ENCODE data around the gene LASP1. TPM values are rescaled to one million over a fixed set of nuclear protein-coding genes. Genes with fewer than 3 reads are reported as not detected.

Gene LASP1
- total RNA-seq, 2 experiments from 2014 or later = 48.6 to 110 TPM

- H3K36me3 ChIP-seq (ENCODE audit: insufficient read depth, low read length) = peaks cover 27% of the 10 kb centered on the region; the same call in 1 of the 2 replicates
- H3K79me2 ChIP-seq (ENCODE audit: insufficient read depth, low read depth, low read length) = peaks cover 59% of the 10 kb centered on the region
- H3K4me3 ChIP-seq (ENCODE audit: low read depth, low read length, poor library complexity, severe bottlenecking) = peak overlapping the region; percentile 98
- peaks cover 16% of the 10 kb centered on the region; the same call in 1 of the 2 replicates for H4K20me1 ChIP-seq (ENCODE audit: insufficient read depth, low read length)
- intact Hi-C loops (cut with micrococcal nuclease; ENCODE audit: unreplicated experiment) = loop anchor here (2.0 to 10.0 kb wide), 2 partner anchors 37 to 63 kb away; no protein-coding TSS in a partner anchor
- no peak overlapping the region for H2AFZ ChIP-seq (ENCODE audit: low read length)
- peak overlapping the region; percentile 91 for H3K27ac ChIP-seq (ENCODE audit: low read depth, low read length, poor library complexity, severe bottlenecking)
- ChIA-PET POLR2A (interaction anchor here (0.6 to 5.5 kb wide), 9 partner anchors 9 to 386 kb away, joined by 3 to 56 read pairs (median 4); partner anchors contain the start of genes LASP1NB and RPL23), CTCF (ENCODE audit: unreplicated experiment) (interaction anchor here (0.5 kb wide), 1 partner anchor 44 kb away, joined by 3 read pairs; no protein-coding TSS in a partner anchor)
- H3K4me2 ChIP-seq (ENCODE audit: low read length) = peak overlapping the region; percentile 95
- BruUV-seq (replicated peaks) = no TSS peak
- no peaks in the 10 kb centered on the region for H3K9me3 ChIP-seq (ENCODE audit: low read length)
- H3K4me1 ChIP-seq (ENCODE audit: insufficient read depth, low read length, poor library complexity, severe bottlenecking) = peaks cover 61% of the 10 kb centered on the region
- peak; percentile 73 for DNase-seq (ENCODE audit: low spot score)
- TF ChIP-seq, protein P1, sequence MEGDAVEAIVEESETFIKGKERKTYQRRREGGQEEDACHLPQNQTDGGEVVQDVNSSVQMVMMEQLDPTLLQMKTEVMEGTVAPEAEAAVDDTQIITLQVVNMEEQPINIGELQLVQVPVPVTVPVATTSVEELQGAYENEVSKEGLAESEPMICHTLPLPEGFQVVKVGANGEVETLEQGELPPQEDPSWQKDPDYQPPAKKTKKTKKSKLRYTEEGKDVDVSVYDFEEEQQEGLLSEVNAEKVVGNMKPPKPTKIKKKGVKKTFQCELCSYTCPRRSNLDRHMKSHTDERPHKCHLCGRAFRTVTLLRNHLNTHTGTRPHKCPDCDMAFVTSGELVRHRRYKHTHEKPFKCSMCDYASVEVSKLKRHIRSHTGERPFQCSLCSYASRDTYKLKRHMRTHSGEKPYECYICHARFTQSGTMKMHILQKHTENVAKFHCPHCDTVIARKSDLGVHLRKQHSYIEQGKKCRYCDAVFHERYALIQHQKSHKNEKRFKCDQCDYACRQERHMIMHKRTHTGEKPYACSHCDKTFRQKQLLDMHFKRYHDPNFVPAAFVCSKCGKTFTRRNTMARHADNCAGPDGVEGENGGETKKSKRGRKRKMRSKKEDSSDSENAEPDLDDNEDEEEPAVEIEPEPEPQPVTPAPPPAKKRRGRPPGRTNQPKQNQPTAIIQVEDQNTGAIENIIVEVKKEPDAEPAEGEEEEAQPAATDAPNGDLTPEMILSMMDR (conservative IDR thresholded peaks at IDR 0.05; ENCODE audit: low read length) = peak; percentile 53
- TF ChIP-seq EZH2phosphoT487 (IDR thresholded peaks at IDR 0.05; ENCODE audit: borderline replicate concordance, low read depth, low read length) = no peak
- no peaks in the 10 kb centered on the region for H3K9me2 ChIP-seq (ENCODE audit: insufficient read depth, low read length)
Observed at GRCh38 chr17:38871247-38872015, 1.6 kb downstream of the LASP1 start.

GRCh38 chr17:38872027-38872511 is 2.2 kb downstream of the LASP1 start:
- POLR2A ChIA-PET = interaction anchor here (0.6 to 5.5 kb wide), 4 partner anchors 9 to 42 kb away, joined by 4 to 56 read pairs (median 4); partner anchors contain the start of gene RPL23
- Histone ChIP-seq H3K9me3 (ENCODE audit: low read length) (no peaks in the 10 kb centered on the region), H4K20me1 (ENCODE audit: insufficient read depth, low read length) (peaks cover 16% of the 10 kb centered on the region; the same call in 1 of the 2 replicates), H2AFZ (ENCODE audit: low read length) (no peak overlapping the region), H3K79me2 (ENCODE audit: insufficient read depth, low read depth, low read length) (peaks cover 62% of the 10 kb centered on the region), H3K27ac (ENCODE audit: low read depth, low read length, poor library complexity, severe bottlenecking) (peak overlapping the region; percentile 91), H3K36me3 (ENCODE audit: insufficient read depth, low read length) (peaks cover 27% of the 10 kb centered on the region), H3K4me3 (ENCODE audit: low read depth, low read length, poor library complexity, severe bottlenecking) (peak overlapping the region; percentile 98), H3K9me2 (ENCODE audit: insufficient read depth, low read length) (no peaks in the 10 kb centered on the region), H3K4me1 (ENCODE audit: insufficient read depth, low read length, poor library complexity, severe bottlenecking) (peaks cover 59% of the 10 kb centered on the region), H3K4me2 (ENCODE audit: low read length) (peak overlapping the region; percentile 95)
- peak; percentile 43 for DNase-seq (ENCODE audit: low spot score)
- intact Hi-C loops (cut with micrococcal nuclease; ENCODE audit: unreplicated experiment) = loop anchor here (10.0 kb wide), 1 partner anchor 63 kb away; no protein-coding TSS in a partner anchor
- CTCF ChIA-PET (ENCODE audit: unreplicated experiment) = no interaction called here
- no peak for TF ChIP-seq EZH2phosphoT487 (IDR thresholded peaks at IDR 0.05; ENCODE audit: borderline replicate concordance, low read depth, low read length)
- TF ChIP-seq, protein P1 (conservative IDR thresholded peaks at IDR 0.05; ENCODE audit: low read length) = no peak; the same call in 1 of the 2 replicates
- TSS peak; percentile 39 for BruUV-seq (replicated peaks)
